Measurements from ENCODE around the gene TICAM1.
A peak's percentile ranks its signal among the peaks of the same experiment; 100 is the strongest.
"Not testable (repeated sequence)": the region's sequence is repeated elsewhere in the genome, so short reads cannot be mapped to it uniquely, and the experiment has no call there.

TICAM1 gene

DNA sequence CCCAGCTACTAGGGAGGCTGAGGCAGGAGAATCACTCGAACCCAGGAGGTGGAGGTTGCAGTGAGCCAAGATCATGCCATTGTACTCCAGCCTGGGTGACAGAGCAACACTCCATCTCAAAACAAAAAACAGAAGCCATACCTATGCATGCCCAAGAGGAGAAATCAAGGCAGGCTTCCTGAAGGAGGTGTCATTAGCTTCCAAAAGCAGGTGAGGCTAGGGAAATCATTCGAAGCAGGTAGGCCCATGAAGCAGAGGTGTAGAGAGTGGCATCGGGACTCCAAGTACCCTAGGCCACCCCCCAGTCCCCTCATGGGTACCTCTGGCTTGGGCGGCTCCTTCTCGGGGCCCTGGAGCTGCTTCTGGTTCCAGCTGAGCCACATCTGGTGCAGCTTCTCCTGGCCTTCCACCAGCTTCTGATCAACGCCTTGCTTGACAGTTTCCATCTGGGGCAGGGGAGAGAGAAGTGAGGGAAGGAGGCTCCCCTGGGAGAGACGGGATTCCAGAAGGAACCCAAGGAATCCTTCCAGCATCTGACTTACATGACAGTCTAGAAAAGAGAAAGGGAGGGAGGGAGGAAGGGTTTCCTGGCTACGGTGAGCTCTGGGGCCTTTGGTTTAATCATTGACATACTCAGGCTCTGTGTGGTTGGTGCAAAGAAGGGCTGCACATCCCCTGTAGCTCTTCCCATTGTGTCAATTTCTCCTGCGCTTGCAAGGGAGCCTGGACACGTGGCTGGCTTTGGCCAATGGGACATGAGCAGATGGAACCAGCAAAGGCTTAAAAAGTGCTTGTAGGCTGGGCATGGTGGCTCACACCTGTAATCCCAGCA, 13.1 kb upstream of the TICAM1 start:
- DNase-seq: no peak

DNA sequence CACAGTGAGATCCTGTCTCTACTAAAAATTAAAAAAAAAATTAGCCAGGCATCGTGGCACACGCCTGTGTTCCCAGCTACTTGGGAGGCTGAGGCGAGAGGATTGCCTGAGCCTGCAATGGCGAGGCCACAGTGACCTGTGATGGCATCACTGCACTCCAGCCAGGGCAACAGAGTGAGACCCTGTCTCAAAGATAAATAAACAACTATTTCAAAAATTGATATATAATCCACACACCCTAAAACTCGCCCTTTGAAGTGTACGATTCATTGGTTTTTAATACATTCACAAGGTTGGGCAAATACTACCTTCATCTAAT, 12.1 kb upstream of the TICAM1 start:
- DNase-seq: no peak

DNA sequence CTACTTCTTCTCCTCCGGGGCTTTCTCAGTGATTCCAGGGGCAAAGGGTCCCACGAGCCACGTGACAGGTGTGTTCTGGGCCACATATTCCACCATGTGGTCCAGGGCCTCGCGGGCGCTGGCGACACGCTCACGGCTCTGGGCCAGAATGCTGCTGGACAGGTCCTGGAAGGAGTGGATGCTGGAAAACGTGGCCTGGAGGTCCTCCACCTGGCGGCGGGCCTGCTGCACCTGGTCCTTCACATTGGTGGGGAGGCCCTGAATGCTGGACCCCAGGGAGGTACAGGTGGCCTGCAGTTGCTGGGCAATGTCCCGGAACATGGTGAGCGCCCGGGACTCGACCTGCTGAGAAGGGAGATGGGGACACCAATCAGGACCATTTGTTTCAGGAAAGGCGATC, 7.7 kb upstream of the TICAM1 start:
- no peak for DNase-seq

DNA sequence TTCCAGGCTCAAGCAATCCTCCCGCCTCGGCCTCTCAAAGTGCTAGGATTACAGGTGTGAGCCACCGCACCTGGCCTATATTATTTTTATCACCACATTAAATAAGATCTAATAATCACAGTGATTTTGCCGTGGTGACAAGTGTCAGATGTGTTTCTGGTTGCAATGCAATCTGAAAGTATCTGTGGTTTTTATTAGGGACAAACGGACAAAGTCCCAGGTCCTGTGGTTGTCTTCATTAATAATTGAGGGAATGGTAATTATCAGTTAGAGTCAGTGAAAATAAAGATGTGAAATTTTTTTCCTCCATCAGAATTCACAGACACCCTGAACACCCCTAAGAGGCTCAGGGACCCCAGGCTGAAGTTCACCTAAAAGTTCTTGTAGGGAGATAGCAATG, 1.3 kb upstream of the TICAM1 start:
- DNase-seq: no peak

DNA sequence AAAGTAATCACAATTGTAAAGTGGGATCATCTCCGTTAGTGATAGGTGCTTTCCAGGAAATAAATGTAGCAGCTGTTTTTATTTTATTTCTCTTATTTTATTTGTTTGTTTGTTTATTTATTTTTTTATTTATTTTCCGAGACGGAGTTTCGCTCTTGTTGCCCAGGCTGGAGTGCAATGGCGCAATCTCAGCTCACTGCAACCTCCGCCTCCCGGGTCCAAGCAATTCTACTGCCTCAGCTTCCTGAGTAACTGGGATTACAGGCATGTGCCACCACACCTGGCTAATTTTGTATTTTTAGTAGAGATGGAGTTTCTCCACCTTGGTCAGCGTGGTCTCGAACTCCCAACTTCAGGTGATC, 448 bp upstream of the TICAM1 start:
- DNase-seq: not testable (repeated sequence)

DNA sequence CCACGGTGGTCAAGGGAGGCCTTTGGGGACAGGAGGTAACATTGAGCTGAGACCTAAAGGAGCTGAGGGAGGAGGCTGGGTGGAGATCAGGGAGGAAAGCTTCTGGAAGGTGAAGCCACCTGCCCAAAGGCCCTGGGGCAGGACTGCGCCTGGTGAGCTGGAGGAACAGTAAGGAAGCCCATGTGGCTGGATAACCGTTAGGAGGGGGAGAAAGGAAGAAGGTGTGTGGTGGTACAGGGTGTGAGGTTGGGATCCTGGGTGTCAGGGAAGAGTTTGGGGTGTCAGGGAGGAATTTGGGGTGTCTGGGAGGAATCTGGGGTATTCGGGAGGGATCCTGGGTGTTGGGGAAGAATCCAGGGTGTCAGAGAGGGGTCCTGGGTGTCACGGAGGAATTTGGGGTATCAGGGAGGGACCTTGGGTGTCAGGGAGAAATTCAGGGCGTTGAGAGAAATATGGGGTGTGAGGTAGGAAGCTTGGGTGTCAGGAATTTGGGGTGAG, 695 bp downstream of the TICAM1 start:
- DNase-seq: no peak

DNA sequence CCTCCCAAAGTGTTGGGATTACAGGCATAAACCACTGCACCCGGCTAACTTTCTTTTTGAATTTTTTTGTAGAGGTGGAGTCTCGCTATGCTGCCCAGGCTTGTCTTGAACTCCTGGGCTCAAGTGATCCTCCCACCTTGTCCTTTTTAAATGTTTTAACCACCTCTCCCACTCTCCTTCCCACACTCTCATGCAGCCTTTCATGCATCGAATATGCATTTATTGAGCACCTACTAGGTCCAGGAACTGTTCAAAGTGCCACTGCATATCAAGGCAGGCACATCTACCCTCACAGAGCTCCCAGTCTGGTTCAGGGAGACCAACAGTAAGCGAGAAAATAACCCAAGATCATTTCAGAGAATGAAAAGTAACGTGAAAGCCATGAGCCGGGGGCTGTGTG, 1.2 kb downstream of the TICAM1 start:
- DNase-seq: no peak

- DNase-seq: peak; percentile 55
These were observed 2.4 kb downstream of the TICAM1 start for GRCh38 chr19:4829001-4829712.

DNA sequence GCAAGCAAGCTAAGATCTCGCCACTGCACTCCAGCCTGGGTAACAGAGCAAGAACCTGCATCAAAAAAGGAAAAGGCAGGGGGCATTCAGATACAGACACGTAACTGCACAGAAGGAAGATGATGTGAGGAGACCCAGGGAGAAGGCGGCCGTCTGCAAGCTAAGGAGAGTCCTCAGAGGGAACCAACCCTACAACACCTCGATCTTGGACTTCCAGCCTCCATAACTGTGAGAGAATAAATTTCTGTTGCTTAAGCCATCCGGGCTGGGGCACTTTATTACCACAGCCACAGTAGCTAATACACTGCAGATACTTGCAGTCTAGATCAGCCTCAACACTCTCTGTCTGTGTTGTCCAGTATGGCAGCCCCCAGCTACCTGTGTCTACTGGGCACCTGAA, 7.9 kb downstream of the TICAM1 start:
- DNase-seq: no peak

GRCh38 chr19:4822354-4822753, 9.2 kb downstream of the TICAM1 start:
- DNase-seq: not testable (repeated sequence)

DNA sequence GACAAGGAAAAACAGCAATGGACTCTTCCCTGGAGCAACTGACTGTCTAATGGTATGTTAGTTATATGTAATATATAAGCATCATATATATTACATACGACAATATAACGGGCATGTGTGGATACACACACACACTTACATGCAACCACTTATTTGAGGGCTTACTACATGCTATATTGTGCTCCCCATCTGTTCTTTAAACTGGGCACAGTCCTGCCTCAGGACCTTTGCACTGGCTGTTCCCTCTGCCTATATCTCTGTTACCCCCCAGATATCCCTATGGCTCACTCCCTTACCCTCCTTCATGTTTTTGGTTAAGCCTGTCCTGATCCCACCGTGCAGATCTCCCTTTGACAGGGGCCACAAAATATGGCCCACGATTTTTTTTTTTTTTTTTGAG, 10.2 kb downstream of the TICAM1 start:
- no peak for DNase-seq

DNA sequence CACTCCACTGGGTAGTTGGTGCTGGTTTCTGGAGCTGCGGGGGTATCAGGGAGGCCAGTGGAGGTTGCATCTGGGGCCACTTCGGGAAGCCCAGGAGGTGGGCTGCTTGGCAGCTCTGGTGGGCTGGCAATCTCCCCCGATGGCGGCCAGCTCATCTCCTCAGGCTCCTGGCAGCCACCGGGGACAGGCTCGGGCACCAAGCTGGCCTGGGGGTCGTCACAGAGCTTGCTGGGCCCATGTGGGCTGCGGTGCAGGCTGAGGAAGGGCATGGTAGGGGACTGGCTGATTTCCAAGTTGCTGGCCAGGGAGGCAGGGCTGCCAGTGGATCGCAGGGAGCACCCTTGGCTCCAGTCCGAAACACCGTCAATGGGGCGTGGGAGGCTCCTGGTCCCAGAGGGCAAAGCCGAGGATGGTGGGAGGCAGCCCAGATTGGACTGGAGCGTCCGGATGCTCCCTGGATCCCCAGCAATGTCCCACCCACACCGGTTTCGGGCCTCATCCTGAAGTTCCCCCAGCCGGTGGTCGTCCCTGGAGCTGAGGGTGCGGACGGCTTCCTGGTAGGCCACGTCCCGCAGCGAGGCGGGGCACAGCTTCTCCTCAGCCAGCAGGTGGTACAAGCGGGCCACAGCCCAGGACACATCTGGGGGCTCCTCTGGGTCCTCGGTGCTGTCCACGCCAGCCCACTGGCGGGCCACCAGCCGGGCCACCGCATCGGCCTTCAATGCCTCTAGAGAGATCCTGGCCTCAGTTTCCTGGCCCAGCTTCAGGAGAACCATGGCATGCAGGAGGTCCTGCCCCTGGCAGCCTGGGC, 13.8 kb downstream of the TICAM1 start:
- DNase-seq: no peak

DNA sequence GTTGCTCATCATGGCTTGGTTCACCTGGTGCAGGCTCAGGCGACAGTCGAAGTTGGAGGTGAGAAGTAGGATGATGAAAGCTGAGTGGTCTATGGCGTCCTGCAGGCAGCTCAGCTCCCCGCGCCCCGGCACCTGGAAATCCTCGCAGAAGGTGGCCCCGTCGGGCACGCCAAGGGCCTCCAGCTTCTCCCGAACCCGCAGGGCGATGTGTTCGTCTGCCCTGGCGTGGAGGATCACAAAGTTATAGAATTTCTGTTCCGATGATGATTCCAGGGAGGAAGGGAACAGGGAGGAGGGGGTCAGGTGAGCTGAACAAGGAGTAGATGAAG, 14.6 kb downstream of the TICAM1 start:
- no peak for DNase-seq

DNA sequence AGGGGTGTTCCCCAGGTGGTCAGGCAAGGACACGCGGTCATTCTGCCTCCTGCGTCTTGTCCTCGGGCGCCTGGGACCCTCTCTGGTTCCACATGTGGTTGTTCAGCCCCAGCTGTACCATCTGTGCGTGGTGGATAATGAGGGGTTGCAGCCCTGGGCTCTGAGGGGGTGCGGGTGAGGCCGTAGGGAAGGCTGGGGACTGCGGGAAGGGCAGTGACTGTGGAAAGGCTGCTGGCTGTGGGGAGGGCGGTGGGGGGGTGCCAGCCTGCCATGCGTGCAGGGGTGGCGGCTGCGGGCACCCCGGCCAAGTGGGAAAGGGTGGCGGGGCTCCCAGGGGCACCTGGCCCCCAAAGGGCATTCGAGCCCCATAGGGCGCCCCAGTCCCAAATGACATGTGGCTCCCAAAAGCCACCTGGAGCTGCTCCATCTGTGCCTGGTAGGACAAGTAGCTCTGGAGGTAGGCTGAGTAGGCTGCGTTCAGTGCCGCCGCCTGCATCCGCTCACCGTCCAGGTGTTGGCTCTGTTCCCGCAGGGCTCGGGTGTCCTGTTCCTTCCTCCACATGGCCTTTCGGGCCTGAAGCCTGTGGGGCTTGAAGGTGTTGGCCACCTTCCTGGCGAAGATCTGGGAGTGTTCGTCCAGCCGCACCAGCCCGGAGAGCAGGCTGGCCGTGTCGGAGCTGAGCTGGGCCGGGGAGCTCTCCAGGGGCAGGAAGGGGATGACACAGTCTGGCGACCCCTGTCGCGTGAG, 15.1 kb downstream of the TICAM1 start:
- DNase-seq: no peak

GRCh38 chr19:4815426-4816201, 15.9 kb downstream of the TICAM1 start:
- peak; percentile 91 for DNase-seq

DNA sequence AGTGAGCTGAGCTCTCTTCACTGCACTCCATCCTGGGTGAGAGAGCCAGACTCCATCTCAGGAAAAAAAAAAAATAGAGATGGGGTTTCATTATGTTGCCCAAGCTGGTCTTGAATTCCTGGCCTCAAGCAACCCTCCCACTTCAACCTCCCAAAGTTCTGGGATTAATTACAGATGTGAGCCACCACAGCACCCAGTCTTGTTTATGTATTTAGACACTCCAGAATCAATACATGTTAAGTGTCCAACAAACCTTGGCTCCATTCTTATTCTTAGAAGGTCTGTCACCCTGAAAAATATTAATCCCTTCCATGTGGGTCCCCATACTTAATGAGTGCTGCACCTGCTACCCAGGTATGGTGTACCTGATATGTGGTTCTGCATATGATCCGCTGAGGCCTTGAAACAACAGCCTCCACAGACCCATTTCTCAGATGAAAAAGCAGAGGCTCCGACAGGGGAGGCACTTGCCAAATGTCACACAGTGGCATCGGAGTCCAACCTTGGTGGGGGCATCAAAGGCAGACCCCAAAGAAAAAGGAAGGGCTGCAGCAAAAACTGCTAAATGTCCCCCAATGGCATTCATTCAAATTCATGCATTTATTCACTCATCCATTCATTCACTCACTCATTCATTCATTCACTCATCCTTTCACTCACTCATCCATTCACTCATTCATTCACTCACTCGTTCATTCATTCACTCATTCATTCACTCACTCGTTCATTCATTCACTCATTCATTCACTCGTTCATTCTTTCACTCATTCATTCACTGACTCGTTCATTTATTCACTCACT, 16.7 kb downstream of the TICAM1 start:
- no peak for DNase-seq

GRCh38 chr19:4811328-4812131, 20.0 kb downstream of the TICAM1 start:
- peak; percentile 73 for DNase-seq

- peak; percentile 94 for DNase-seq
These were observed 24.3 kb downstream of the TICAM1 start for GRCh38 chr19:4807188-4807587.

DNA sequence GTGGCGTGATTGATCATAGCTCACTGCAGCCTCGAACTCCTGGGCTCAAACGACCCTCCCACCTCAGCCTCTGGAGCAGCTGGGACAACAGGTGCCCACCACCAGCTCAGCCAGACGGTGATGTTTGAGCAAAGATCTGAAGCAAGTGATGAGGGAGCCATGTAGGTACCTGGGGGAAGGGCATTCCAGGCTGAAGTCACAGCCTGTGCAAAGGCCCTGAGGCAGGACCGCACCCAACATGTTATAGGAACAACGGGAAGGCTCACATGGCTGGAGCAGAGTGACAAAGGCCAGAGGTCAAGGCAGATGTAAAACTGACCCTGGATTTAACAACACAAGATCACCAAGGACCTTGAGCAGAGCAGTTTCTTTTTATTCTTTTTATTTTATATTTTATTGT, 25.1 kb downstream of the TICAM1 start:
- no peak for DNase-seq

DNA sequence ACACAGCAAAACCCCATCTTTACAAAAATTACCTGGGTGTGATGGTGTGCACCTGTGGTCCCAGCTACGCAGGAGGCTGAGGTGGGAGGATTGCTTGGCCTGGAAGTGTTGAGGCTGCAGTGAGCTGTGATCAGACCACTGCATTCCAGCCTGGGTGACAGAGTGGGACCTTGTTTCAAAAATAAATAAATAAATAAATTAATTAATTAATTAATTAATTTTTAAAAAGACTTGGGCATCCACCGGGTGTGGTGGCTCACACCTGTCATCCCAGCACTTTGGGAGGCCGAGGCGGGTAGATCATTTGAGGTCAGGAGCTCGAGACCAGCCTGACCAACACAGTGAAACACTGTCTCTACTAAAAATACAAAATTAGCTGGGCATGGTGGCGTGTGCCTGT, 26.4 kb downstream of the TICAM1 start:
- not testable (repeated sequence) for DNase-seq
